Kidney glomerular epithelial cell (primary cell): ENCODE measurements around the gene RNF207.
A peak's percentile ranks its signal among the peaks of the same experiment; 100 is the strongest.

Experiments used
- DNase-seq: peaks from one replicate; lab custom pipeline; 2025; lab: John Stamatoyannopoulos, UW

The RNF207 gene

DNA sequence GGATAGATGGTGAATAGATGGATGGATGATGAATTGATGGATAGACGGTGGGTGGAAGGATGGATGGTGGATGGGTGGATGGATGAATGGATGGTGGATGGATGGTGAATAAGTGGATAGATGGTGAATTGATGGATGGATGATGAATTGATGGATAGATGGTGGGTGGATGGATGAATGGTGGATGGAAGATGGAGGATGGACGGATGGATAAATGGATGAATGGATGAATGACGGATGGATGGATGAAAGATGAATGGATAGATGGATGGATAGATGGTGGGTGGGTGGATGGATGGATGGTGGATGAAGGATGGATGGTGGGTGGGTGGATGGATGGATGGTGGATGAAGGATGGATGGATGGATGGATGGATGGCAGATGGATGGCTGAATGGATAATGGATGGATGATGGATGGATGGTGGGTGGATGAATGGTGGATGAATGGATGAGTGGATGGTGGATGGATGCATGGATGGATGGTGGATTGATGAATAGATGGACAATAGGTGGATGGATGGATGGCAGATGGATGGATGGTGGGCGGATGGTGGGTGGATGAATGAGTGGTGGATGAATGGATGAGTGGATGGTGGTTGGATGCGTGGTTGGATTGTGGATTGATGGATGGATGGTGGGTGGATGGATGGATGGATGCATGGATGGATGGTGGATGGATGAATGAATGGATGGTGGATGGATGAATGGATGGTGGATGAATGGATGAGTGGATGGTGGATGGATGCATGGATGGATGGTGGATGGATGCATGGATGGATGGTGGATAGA, 31.1 kb upstream of the RNF207 start:
- DNase-seq = no peak

DNA sequence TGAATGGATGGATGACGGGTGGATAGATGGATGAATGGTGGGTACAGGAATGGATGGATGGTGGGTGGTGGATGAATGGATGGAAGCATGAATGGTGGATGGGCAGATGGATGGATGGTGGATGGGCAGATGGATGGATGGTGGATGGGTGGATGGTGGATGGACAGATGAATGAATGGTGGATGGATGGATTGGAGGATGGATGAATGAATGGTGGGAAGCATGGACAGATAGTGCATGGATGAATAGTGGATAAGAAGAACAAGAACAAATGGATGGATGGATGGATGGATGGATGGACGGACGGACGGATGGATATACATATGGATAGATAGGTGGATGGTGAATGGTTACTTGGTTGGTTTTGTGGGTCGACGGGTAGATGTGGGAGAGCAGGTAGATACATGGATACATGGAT, 30.5 kb upstream of the RNF207 start:
- no peak for DNase-seq

DNA sequence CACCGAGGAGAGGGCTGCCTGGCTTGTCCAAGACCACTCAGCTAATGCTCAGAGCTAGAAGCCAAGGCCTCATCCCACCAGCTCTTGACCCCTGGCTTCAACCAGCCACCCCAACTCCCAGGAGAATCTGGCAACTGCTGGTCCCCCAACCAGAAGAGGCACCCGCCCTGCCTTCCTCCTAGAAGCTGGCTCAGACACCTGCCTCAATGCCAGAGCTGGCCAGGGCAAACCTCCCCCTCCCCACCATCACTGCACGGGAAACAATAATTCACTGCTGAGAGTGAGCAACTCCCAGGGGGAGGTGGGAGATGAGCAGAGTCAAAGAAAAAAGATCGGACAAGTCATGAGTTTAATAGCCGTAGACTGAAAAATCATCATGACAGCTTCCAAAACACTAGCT, 29.1 kb upstream of the RNF207 start:
- DNase-seq = no peak

DNA sequence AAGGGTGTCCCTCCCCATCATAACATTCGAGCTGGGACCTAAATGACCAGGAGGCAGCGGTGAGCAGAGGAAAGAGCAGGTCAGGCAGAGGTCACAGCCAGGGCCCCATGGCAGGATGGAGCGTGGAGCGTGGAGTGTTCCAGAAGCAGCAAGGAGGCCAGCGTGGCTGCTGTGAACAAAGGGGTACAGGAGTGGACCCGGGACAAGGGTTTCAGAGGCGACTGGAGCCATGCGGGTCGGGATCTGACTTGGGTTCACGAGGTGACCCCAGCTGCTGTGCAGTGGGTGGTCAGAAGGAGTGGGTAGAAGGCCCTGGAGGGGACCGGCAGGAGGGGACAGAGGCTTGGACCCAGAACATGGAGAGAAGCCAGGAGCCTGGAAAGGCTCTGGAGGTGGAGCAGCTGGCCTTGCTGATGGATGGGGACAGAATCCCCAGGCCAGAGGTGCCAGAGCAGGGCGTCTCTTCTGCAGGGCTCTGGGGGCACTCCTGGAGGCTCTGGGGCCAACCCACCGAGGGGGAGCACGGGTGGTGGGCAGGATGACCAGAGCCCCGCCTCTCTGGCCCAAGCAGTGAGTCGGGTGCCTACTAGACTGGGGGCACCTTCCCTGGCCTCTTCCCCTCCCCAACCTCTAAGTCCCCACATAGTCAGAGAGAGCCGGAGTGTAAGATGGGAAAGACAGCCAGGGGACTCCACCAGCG, 28.1 kb upstream of the RNF207 start:
- no peak for DNase-seq

DNA sequence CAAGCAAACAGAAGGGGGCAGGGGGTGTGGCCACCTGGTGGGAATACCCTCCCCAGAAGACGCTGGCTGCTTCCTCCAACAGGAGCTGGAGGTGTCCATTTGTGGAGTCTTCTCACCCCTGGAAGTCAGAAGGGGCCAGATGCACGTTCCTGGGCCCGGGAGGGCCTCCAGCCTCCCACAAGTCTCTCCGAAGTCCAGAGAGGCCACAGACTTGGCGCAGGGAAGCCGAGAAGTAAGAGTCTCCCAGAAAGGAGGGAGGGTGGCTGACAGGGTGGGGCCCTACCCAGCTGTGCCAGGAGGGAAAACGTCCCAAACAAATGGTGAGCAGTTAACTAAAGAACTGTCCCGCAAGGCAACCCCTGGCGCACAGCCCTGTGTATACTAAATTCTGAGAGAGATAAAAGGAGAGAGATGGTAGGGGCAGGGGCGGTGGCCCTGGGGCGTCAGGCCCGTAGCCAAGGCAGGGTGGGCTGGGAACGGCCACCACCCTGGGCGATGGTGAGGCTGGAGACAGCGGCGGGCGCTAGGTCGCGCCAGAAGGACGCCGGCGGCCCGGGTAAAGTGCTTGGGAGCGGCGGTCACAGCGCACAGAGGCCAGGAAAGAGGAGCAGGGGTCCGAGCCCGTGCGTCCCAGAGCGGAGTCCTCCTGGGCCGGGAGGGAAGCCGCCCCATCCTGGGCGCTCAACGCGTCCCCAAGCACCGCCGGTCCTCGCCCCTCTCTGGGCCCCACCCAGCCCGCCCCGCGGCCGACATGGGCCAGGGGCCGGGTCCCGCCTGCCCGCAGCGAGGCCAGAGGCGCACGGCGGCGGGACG, 27.0 kb upstream of the RNF207 start:
- DNase-seq = no peak

DNA sequence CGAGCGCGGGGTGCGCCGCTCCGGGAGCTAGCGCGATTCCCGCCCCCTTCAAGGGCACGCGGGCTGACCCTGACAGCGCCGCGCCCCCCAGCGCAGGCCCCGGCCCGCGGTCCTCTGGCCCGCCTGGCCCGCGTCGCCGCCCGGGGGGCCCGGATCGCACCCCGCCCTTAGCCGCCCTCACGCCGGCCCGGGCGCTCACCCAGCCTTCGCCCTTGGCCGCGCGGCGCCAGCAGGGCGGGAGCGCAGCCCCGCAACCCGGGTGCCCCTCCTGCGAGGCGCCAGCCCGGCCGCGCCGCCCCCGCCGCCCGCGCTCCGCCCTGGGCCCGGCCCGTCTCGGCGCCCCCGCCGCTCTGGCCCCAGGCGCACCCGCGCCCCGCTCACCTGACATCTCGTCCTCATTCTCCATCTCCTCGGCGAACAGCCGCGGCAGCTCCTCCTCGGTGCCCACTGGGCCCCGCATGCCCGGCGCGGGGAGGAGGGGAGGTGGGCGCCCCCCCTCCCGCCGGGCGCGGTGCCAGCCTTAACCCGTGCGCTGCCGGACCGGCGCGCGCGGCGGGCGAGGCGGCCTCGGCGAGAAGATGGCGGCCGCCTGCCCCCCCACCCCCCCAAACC, 26.2 kb upstream of the RNF207 start:
- no peak for DNase-seq

DNA sequence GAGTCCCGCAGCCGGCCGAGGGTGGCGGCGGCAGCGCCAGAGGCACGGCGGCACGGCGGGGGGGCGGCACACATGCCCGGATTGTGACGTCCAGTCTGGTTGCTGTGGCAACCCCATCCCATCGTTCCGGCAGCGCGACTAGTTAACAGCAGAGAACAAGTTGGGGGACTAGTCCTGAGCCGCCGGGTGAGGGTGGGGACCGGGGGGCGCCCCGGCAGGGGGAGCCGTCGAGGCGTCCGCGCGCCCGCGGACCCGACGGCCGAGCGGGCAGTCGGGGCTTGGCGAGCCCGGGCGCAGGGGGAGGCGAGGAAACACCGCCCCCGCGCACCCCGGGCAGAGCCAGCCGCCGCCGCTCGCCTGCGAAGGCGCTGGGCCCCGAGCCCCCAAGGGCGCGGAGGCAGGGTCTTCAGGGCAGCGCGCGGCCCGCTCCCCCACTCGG, 25.6 kb upstream of the RNF207 start, which contains the start of gene CHD5:
CHD5 (minus strand) TSS at position 54 of the 439 bp plus-strand sequence. CDS start 298 bp downstream, outside the sequence.
- DNase-seq = no peak

DNA sequence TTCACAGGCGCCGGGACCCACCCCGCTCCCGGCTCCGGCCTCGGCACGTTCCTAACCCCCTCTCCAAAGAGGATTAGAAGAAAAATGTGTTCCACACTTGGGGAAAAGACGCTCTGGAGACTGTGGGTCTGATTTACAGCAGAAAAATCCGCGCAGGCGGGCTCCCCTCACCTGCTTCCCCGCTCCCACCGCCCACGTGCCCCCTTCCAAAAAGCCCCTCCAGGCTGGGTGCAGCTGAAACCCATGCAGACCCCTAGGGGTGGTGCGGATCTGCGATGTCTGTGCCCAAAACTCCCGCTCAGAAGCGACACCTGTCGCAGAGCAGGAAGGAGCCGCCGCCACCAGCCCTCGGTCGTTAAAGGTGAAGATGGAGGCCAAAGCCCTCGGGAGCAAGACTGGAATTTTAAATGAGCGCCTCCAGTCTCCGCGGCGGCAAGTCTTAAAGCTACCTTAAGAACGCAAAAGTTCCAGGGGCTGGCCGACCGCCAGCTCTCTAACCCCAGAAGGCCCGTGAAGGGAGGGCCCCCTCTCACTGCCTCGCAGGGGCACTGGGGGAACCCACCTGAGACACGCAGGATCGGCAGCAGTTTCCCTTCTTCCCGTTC, 25.1 kb upstream of the RNF207 start:
- no peak for DNase-seq

DNA sequence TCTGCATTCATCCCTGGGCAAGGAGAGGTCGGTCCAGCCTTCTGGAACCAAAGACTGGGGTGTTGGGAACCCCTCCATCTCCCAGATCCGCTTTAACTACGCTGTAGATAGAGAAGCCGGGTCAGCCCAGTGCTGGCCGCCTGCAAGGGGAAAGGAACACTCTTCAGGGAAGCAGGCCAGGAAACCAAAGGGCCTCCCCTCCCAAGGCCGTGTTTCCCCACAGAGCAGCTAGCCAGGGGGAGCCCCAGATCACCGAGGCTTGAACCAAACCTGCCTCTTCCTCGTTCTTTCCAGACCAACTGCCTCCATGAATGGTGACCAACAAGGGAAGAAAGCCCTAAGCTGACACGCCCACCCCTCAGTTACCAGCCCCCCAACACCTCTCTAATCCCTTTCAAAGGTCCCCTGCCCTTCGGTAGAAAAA, 24.6 kb upstream of the RNF207 start:
- DNase-seq = no peak

DNA sequence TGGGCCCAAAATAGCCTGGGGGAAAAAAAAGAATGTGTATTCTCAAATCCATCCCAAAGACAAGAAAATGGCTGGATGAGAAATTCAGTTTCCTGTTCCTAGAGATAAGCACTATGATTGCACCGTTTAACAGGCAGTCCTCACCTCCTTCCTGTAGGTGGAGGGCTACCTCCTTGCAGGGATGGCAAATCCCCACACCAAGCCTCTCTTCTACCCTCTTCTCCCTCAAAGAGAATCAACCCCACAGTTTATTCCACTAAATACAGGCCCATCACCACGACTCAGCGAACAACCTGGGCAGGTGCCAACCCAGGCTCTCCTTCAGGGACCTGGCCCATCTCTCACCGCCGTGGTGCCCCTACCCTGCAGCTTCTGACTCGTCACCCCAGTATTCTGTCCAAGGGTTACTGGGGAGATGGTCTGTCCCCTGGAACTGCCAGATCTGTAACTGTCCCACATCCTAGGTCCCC, 22.4 kb upstream of the RNF207 start:
- peak; percentile 42 for DNase-seq

DNA sequence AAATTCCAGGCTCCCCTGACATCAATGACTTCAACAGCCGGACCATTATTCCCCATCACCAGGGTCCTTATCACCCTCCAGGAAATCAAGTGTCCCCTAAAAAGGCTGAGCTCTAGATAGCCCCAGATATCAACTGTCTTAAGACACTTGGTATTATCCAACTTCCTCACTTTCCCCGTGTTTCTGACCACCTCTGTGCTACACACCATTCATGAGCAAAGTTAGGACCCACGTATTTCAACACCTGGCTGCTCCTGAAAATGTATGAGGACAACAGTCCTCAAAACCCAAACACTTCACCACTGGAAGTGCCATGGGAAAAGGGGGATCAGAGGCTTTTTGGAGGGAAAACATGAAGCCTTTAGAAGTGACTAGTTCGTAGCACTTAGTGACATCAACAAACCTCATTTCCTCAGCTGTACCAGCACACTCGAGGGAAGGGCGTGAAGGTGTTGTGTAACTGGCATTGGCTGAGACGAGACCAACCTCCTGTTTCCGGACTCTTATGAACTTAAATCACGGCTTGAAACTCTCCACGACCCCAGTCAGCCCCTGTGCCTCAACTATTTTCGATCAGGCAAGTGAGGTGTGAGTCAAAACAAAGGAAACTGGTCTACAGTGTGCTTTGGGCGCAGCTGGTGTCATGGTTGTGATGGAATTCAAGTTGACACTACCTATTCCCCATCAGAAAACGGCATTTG, 21.7 kb upstream of the RNF207 start:
- DNase-seq = no peak

DNA sequence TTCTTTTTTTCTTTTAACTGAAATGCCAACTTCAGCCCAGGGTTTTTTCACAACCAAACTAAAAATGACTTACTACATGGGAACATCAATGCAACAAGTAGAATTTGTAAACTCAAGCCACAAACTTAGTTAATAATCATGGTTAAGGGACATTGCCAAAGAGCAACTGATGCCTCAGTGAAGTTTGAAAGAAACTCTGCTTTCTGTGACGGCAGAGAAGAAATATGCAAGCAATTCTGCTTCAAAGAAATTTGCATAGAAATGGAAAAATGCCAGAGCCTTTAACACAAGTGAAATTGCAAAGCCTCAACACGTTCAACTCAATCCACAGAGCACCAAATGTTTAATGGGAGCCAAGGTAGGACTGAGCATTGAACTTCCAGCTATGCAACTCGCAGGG, 20.8 kb upstream of the RNF207 start:
- peak; percentile 69 for DNase-seq

DNA sequence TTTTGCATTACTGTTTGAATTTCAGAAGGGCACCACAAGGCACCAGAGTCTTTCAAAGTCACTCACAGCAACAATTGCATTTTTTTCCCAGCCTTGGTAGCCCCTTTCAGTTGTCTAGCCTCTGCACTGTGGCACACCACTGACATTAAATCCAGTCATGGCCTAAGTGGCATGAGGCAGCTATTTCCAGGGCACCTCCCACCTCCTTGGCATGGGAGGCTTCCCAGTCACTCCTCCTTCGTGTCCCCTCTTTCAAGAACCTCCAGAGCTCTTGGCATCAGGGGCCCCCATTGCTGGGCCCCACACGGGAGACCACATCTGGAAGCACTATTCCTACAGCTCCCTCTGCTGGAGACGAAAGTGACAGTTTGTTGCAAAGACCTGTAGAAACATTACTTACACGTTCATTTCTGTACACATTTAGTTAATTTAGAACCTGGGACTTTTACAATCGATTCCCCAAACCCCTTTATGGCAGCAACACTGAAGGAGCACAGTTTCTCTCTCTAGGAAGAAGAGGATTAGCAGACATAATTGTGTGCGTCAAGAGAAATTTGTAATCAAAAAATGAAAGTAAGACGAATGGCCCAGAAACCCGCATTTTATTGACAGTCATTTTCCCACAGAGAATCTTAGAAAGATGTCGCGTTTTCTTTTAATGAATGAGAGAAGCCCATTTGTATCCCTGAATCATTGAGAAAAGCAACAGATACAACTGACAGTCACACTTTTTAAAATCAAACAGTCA, 20.1 kb upstream of the RNF207 start:
- DNase-seq = peak; percentile 22

DNA sequence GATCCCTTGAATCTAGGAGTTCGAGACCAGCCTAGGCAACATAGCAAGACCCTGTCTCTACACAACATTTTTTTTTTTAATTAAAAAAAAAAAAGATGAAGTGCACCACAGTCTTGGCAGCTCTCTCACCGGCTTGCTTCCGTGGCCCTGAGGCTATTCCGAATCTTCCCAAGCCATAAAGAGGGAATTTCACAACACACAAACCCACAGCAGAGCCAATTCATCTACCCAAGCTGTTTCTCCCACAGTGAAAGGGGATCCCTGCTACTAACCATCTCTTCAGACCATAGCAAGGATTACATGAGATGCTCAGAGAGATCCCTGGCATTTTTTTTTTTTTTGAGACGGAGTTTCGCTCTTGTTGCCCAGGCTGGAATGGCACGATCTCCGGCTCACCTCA, 17.5 kb upstream of the RNF207 start:
- DNase-seq = no peak

DNA sequence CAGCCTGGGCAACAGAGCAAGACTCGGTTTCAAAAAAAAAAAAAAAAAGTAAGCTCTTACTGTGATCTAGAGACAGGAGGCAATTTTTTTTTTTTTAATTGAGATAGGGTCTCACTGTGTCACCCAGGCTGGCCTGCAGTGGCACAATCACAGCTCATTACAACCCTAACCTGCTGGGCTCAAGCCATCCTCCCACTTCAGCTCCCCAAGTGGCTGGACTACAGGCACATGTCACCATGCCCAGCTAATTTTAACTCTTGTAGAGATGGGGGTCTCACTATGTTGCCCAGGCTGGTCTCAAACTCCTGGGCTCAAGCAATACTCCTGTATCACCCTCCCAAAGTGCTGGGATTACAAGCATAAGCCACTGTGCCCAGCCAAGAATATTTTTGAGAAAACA, 14.0 kb upstream of the RNF207 start:
- no peak for DNase-seq

DNA sequence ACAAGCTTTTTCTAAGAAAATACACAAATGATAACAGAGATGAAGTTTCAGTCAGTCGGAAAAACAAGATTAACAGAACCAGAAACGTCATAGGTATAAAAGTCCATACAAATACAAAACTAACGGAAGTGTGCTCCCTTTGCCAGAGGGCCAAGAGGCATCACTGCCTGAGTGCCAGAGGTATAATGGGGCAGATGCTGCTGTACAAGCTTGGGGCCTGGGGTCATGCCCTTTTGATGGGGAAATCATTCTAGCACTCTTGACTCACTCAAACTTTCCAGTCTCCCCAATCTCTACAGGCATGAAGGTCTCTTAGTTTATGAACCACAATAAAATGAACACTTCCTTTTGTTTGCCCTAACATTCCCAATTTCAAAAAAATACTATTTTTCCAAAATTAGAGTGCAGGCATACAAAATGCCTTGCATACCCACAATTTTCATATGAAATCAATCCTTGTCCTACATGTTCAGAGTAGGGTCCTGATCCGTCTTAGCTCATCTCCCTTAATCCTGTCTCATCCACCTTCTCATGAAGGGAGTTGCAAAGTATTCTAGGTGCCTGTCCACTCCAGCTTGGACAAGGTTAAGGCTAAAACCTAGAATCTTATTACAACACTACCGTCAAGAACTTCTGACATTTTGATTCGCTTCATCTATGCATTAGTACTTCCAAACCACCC, 8.0 kb upstream of the RNF207 start:
- DNase-seq = no peak

DNA sequence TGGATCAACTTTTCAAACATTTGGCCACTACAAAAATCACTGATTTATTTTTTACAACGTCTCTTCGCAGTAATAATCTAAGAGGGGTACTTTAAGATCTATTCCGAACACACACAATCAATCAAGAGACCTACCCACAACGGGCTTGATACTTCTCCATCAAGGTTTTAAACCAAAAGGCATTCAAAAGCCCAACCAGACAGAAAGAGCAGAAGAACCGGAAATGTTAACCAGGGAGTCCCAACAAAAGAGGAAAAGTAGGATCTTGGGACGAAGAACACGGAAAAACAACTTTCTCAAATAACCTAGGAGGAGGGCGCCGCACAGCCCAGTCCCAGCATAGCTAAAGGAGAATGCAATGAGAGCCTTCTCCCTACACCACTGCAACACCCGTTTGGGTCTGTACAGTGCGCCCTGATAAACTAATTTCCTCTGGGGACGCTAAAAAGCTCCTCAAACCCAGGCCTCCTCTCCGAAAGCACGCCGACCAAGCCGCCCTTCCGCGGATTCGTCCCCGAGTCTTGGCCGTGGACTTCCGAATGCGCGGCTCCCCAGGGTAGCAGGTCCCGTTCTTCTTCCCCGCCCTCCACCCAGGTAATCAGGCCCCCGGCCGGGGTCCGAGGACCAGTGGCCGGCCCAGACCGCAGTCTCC, 7.1 kb upstream of the RNF207 start:
- no peak for DNase-seq

DNA sequence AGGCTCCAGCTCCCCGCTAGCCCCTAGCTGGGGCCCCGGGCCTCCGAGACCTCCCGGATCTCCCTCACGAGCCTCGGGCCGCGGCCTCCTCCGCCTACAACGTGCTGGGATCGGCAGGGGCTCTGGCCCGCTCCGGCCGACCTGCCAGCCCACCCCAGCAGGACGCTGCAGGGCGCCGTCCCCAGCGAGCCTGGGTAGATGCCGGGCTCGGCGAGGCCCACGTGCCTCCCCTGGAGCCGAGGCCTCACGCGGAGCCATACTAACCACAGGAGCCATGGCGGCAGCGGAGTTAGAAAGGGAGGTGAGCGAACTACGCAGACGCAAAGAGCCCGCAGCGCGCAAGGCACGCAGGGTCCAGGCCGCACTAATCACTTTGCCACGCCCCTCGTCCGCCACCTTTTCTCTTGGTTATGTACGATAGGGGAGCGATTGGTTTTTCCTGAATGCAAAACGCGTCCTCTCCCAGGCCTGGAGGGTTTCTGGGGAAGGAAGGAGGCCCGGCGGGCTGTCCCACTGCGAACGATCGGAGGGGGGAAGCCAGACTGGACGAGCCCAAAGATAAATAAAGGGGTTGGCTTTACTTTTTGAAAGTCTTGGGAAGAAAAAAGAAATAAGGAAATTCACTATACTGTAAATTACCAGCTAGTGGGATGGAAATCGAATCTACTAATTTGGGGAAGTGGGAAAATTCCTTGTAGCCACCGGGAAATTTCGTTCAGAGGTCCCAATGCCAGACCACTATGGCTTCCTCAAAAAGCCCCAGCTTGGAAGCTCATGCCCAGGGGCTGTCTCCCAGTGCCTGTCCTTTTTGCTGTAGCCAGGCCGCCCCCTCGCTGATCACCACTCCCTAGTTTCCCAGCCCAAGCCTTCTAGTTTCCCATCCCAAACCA, 6.4 kb upstream of the RNF207 start, which contains the start of gene RPL22:
RPL22 (minus strand) TSS at position 298 of the 890 bp plus-strand sequence; CDS start at position 276, 22 bp downstream.
- peak; percentile 99 for DNase-seq
